Endothelial cell of umbilical vein (primary cell): Measurements from ENCODE around the gene C1QA. TPM values are rescaled to one million over a fixed set of nuclear protein-coding genes. Genes with fewer than 3 reads are reported as not detected.

ENCODE experiments used
- BruUV-seq: library from RNA; stranded (reverse); fragments of 400-500 nt; replicated peaks from 2 replicates; lab custom pipeline; 2021; lab: Mats Ljungman, UMichigan
- CTCF ChIA-PET: fragments of 300-600, 350-600 bp; sonication (Branson Sonifier 250); formaldehyde crosslinking; loops from one replicate; lab custom pipeline; 2021; ENCODE audit warnings: antibody characterized with exemption, inconsistent platforms; lab: Charles Lee
- POLR2A ChIA-PET: fragments of 300-600, 350-600 bp; sonication (Branson Sonifier 250); formaldehyde crosslinking; loops from one replicate; lab custom pipeline; 2021; ENCODE audit warnings: antibody characterized with exemption, inconsistent platforms; lab: Charles Lee
- DNase-seq: peaks from one replicate; pipeline ENCODE4 v3.0.0-alpha.2; 2011; ENCODE audit warnings: low read depth, low spot score
- FAIRE-seq: peaks from 2 replicates; lab custom pipeline; 2011; peaks lifted over from hg19 to GRCh38; lab: Jason Lieb, UNC
- H2AFZ ChIP-seq: 2 replicates; pipeline ENCODE4 v1.6.0; 2012; ENCODE audit warnings: low read depth, low read length, control low read depth, inconsistent platforms
- H3K27ac ChIP-seq: 2 replicates; pipeline ENCODE4 v1.5.1; 2011; ENCODE audit warnings: low read depth, mild to moderate bottlenecking, control low read depth, low read length, moderate library complexity; ENCODE audit not compliant: insufficient read depth
- H3K27me3 ChIP-seq, 2 experiments: 2 replicates each; pipeline versions ENCODE4 v1.6.0 to v1.6.1; 2011; ENCODE audit warnings: low read length in 2 of 2, mixed read lengths in 1 of 2; ENCODE audit not compliant: control insufficient read depth in 2 of 2, insufficient read depth in 2 of 2
- H3K36me3 ChIP-seq, 2 experiments: 2 replicates in 1 of 2; 3 replicates in 1 of 2; pipeline ENCODE4 v1.5.1; 2011; ENCODE audit warnings: low read length in 2 of 2, mild to moderate bottlenecking in 1 of 2, moderate library complexity in 1 of 2; ENCODE audit not compliant: control insufficient read depth in 2 of 2, insufficient read depth in 2 of 2; ENCODE audit errors: extremely low read depth in 1 of 2
- H3K4me1 ChIP-seq: 3 replicates; pipeline ENCODE4 v1.5.1; 2011; ENCODE audit warnings: mild to moderate bottlenecking, low read length; ENCODE audit not compliant: control insufficient read depth, insufficient read depth; ENCODE audit errors: extremely low read depth
- H3K4me2 ChIP-seq: 2 replicates; pipeline ENCODE4 v1.6.1; 2011; ENCODE audit warnings: low read length, control low read depth, mixed read lengths; ENCODE audit not compliant: insufficient read depth
- H3K4me3 ChIP-seq, 3 experiments: fragments of 200-600 bp in 1 of 3; sonication (generic), shearing (Covaris generic) in 1 of 3; replicated peaks in 1 of 3; 2 replicates each; pipeline ENCODE4 v1.5.1; 2011 to 2016; ENCODE audit warnings: control low read depth in 3 of 3, low read length in 3 of 3, mild to moderate bottlenecking in 2 of 3, inconsistent platforms in 1 of 3, low read depth in 1 of 3, moderate library complexity in 1 of 3; ENCODE audit not compliant: insufficient read depth in 1 of 3
- H3K79me2 ChIP-seq: 2 replicates; pipeline ENCODE4 v1.6.0; 2012; ENCODE audit warnings: low read length, inconsistent platforms; ENCODE audit not compliant: control insufficient read depth, insufficient read depth
- H3K9ac ChIP-seq: replicated peaks from 2 replicates; pipeline ENCODE3; 2011; ENCODE audit warnings: low read length, control low read depth; ENCODE audit not compliant: insufficient read depth; ENCODE audit errors: extremely low read depth
- H3K9me1 ChIP-seq: replicated peaks from 3 replicates; pipeline ENCODE4 v1.6.0; 2011; ENCODE audit warnings: mild to moderate bottlenecking, low read length; ENCODE audit not compliant: control insufficient read depth, insufficient read depth; ENCODE audit errors: extremely low read depth
- H3K9me3 ChIP-seq: replicated peaks from 2 replicates; pipeline ENCODE4 v1.5.1; 2012; ENCODE audit warnings: low read length, inconsistent platforms; ENCODE audit not compliant: control insufficient read depth, insufficient read depth
- H4K20me1 ChIP-seq: replicated peaks from 2 replicates; pipeline ENCODE3; 2011; ENCODE audit warnings: mild to moderate bottlenecking, low read length; ENCODE audit not compliant: control insufficient read depth, insufficient read depth; ENCODE audit errors: extremely low read depth
- EZH2 ChIP-seq: IDR thresholded peaks from 2 replicates; pipeline ENCODE4 v1.6.1; 2012; ENCODE audit warnings: borderline replicate concordance, low read depth, mild to moderate bottlenecking, moderate library complexity, low read length, inconsistent platforms; ENCODE audit not compliant: severe bottlenecking
- FOS ChIP-seq: IDR thresholded peaks from 2 replicates; pipeline ENCODE4 v1.6.1; 2011; ENCODE audit warnings: mild to moderate bottlenecking, low read length, moderate library complexity, borderline replicate concordance; ENCODE audit not compliant: insufficient read depth
- GATA2 ChIP-seq: IDR thresholded peaks from 2 replicates; pipeline ENCODE4 v1.7.0; 2011; ENCODE audit warnings: low read depth, mild to moderate bottlenecking, moderate library complexity, mixed read lengths, low read length; ENCODE audit not compliant: insufficient read length, insufficient read depth
- JUN ChIP-seq: IDR thresholded peaks from 2 replicates; pipeline ENCODE4 v1.6.1; 2011; ENCODE audit warnings: borderline replicate concordance, low read depth; ENCODE audit not compliant: insufficient read length, insufficient read depth
- MYC ChIP-seq: IDR thresholded peaks from one replicate; pipeline ENCODE4 v1.6.1; 2011; ENCODE audit warnings: mild to moderate bottlenecking, low read depth, low read length
- POLR2A ChIP-seq: IDR thresholded peaks from 2 replicates; pipeline ENCODE4 v1.6.1; 2012; ENCODE audit warnings: low read depth, mild to moderate bottlenecking, control low read depth, low read length
- POLR2AphosphoS5 ChIP-seq: IDR thresholded peaks from 2 replicates; pipeline ENCODE4 v1.6.1; 2012; ENCODE audit warnings: low read depth, mild to moderate bottlenecking, control low read depth, low read length, moderate library complexity; ENCODE audit not compliant: insufficient read depth
- dilution Hi-C: fragments of 300-500 bp; cut with MboI; formaldehyde crosslinking; loops from one replicate; pipeline ENCODE4 v1.15.0; 2019; ENCODE audit warnings: low sequenced_read_pairs; ENCODE audit not compliant: extremely low pct_ligation_motif_present
- intact Hi-C: fragments of 100-400 bp; cut with micrococcal nuclease; formaldehyde crosslinking; loops from one replicate; pipeline ENCODE4 v1.10.0; 2022
- polyA plus RNA-seq, 4 experiments: library from polyadenylated mRNA; depleted of rRNA in 3 of 4; stranded (reverse) in 3 of 4; unstranded in 1 of 4; fragments of >200 nt; gene quantifications; 2 replicates each; pipeline versions ENCODE4 v1.2.1 to v1.2.3, GENCODE V29; 2011 to 2012; ENCODE audit warnings: missing spikeins in 1 of 4
- total RNA-seq: library from RNA; stranded (reverse); gene quantifications from 2 replicates; pipeline ENCODE4 v1.2.3, GENCODE V29; 2021
- TF ChIP-seq, protein P1 (sequence below), 2 donors: IDR thresholded peaks; 1 replicate in 1 of 2; 2 replicates in 1 of 2; pipeline ENCODE4 v1.5.1; 2011; ENCODE audit warnings: low read length in 2 of 2, mild to moderate bottlenecking in 2 of 2, moderate library complexity in 2 of 2, control low read depth in 1 of 2, inconsistent platforms in 1 of 2, low read depth in 1 of 2; ENCODE audit not compliant: insufficient read depth in 1 of 2; ENCODE audit errors: extremely low read depth in 1 of 2
- TF ChIP-seq, protein P2 (sequence below): IDR thresholded peaks from 2 replicates; pipeline ENCODE4 v1.6.1; 2011; ENCODE audit not compliant: insufficient read depth, insufficient read length

The C1QA gene
- total and polyA plus RNA-seq, 2 donors (not counting 3 experiments of a cell fraction or from before 2014, with no cell fraction given), result not detected

DNA sequence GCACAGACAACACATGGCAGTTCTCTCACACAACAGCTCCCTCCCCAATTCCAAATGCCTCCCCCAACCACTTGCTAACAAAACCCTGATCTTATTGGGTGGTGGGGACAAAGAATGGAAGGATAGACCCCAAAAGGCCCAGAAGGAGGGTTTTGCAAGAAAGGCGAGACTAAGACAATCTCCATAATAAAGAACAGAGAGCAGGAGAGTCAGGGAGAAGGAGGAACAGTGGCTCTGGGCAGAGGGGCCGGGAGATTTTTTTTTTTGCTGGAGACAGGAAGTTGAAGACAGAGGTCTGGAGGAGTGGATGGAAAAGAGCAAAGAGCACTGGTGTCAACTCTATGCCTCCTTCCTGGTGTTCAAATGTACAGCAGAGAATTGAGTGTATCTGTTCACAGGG is 6.5 kb upstream of the C1QA start:
- H3K4me1 ChIP-seq, result no peaks in the 10 kb centered on the region
- no peak overlapping the region for H3K9ac ChIP-seq
- intact Hi-C loops, result no loop called here
- ChIA-PET CTCF (no interaction called here), POLR2A (no interaction called here)
- H4K20me1 ChIP-seq, result no peaks in the 10 kb centered on the region
- no peak for FAIRE-seq
- no peak overlapping the region for H2AFZ ChIP-seq
- BruUV-seq, result no TSS peak
- H3K27ac ChIP-seq, result no peak overlapping the region
- H3K9me1 ChIP-seq, result no peaks in the 10 kb centered on the region
- dilution Hi-C loops, result no loop called here
- H3K9me3 ChIP-seq, result no peaks in the 10 kb centered on the region
- no peaks in the 10 kb centered on the region for H3K36me3 ChIP-seq
- no peaks in the 10 kb centered on the region for H3K79me2 ChIP-seq
- no peak overlapping the region for H3K4me2 ChIP-seq
- H3K27me3 ChIP-seq, result peaks cover 2 to 4% of the 10 kb centered on the region in 2 experiments
- no peak for DNase-seq
- TF ChIP-seq GATA2, result no peak
- TF ChIP-seq POLR2A, result no peak
- no peak overlapping the region for H3K4me3 ChIP-seq

DNA sequence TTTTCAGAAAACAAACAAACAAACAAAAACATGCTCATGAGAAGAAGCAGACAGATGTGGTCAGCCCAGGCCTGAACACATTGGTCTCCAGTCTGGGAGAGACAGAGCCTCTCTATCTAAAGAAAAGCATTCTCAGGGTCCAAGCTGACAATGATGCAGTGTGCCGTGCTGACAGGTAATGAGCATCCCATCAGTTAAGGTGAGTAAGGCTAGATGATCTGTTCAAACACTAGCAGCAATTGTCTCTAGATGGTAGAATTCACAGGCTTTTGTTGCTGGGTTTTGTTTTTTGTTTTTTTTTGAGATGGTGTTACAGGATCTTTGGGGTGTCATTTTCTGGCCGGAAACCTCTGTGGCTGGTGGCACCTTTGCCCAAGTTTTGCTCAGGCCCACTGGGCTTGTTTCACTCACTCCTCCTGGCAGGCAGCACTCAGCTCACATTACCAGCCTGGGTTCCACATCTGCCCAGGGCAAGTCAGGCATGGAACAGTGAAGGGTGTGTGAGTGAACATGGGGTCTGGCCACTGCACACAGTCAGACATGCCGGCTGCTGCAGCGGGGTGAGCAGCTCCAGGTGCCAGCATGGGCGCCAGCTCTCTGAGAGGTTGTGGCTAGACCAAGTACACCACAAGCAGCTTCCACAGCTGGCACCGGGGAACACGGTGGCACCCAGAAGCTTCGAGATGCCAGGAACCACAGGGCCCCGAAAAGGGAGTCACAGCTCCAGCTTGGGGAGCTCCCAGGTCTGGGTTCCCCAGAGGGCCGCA is 2.5 kb upstream of the C1QA start:
- no peaks in the 10 kb centered on the region for H4K20me1 ChIP-seq
- no peak overlapping the region for H3K9ac ChIP-seq
- BruUV-seq, result no TSS peak
- FAIRE-seq (no peak), DNase-seq (no peak)
- H3K27ac ChIP-seq, result no peak overlapping the region
- peaks cover 2 to 7% of the 10 kb centered on the region in 2 experiments for H3K27me3 ChIP-seq
- no peaks in the 10 kb centered on the region for H3K79me2 ChIP-seq
- no peak overlapping the region for H2AFZ ChIP-seq
- dilution Hi-C loops, result no loop called here
- H3K9me3 ChIP-seq, result no peaks in the 10 kb centered on the region
- no peak overlapping the region for H3K4me3 ChIP-seq
- no peak overlapping the region for H3K4me2 ChIP-seq
- H3K9me1 ChIP-seq, result no peaks in the 10 kb centered on the region
- H3K4me1 ChIP-seq, result no peaks in the 10 kb centered on the region
- TF ChIP-seq, protein P1, sequence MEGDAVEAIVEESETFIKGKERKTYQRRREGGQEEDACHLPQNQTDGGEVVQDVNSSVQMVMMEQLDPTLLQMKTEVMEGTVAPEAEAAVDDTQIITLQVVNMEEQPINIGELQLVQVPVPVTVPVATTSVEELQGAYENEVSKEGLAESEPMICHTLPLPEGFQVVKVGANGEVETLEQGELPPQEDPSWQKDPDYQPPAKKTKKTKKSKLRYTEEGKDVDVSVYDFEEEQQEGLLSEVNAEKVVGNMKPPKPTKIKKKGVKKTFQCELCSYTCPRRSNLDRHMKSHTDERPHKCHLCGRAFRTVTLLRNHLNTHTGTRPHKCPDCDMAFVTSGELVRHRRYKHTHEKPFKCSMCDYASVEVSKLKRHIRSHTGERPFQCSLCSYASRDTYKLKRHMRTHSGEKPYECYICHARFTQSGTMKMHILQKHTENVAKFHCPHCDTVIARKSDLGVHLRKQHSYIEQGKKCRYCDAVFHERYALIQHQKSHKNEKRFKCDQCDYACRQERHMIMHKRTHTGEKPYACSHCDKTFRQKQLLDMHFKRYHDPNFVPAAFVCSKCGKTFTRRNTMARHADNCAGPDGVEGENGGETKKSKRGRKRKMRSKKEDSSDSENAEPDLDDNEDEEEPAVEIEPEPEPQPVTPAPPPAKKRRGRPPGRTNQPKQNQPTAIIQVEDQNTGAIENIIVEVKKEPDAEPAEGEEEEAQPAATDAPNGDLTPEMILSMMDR (IDR thresholded peaks at IDR 0.05; ENCODE audit: extremely low read depth in 1 of 2, insufficient read depth in 1 of 2, low read depth in 1 of 2, low read length in 2 of 2), result no peak
- TF ChIP-seq, protein P2, sequence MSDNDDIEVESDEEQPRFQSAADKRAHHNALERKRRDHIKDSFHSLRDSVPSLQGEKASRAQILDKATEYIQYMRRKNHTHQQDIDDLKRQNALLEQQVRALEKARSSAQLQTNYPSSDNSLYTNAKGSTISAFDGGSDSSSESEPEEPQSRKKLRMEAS, result no peak
- TF ChIP-seq JUN (no peak), POLR2AphosphoS5 (no peak), GATA2 (no peak), MYC (no peak), FOS (no peak), EZH2 (no peak), POLR2A (no peak)
- no peaks in the 10 kb centered on the region for H3K36me3 ChIP-seq
- CTCF ChIA-PET, result interaction anchor here (0.9 to 1.6 kb wide), 5 partner anchors 9 to 217 kb away, joined by 3 to 5 read pairs (median 4); no protein-coding TSS in a partner anchor
- POLR2A ChIA-PET, result no interaction called here
- intact Hi-C loops, result no loop called here
